ENCODE data around the gene PNCK. TPM values are rescaled to one million over a fixed set of nuclear protein-coding genes. Genes with fewer than 3 reads are reported as not detected.

PNCK gene
- total RNA-seq, 1 experiment from 2014 or later, result 26.8 TPM

GRCh38 chrX:153624196-153625091 lies 49.2 kb downstream of the PNCK start:
- Histone ChIP-seq H3K4ac (ENCODE audit: low read depth, low read length) (no peak overlapping the region), H3K27me3 (ENCODE audit: insufficient read depth, low read length) (no peaks in the 10 kb centered on the region), H4K8ac (replicated peaks; ENCODE audit: insufficient read length, low read depth, low read length) (no peak overlapping the region), H2BK20ac (ENCODE audit: low read depth, low read length, poor library complexity, severe bottlenecking) (no peak overlapping the region), H3K23ac (ENCODE audit: insufficient read length, low read depth, low read length) (no peak overlapping the region), H3K56ac (ENCODE audit: insufficient read length, low read depth, low read length) (no peak overlapping the region), H3K79me1 (ENCODE audit: insufficient read depth, low read depth, low read length, poor library complexity, severe bottlenecking) (no peaks in the 10 kb centered on the region), H3K4me2 (ENCODE audit: insufficient read depth, insufficient read length, low read length) (no peak overlapping the region), H3K9ac (ENCODE audit: extremely low read depth, insufficient read length, low read length) (no peak overlapping the region), H2AK5ac (ENCODE audit: insufficient read length, low read length) (no peak overlapping the region), H3K18ac (ENCODE audit: insufficient read length, low read depth, low read length) (no peak overlapping the region), H3K23me2 (ENCODE audit: insufficient read length, low read depth, low read length, poor library complexity, severe bottlenecking) (no peaks in the 10 kb centered on the region), H2BK12ac (ENCODE audit: insufficient read length, low read depth, low read length) (no peak overlapping the region), H3K14ac (ENCODE audit: insufficient read depth, low read length) (no peak overlapping the region), H3K79me2 (ENCODE audit: insufficient read depth, low read length) (no peaks in the 10 kb centered on the region), H2BK15ac (ENCODE audit: low read depth, low read length) (no peak overlapping the region), H3K4me1 (ENCODE audit: insufficient read depth, low read length) (no peaks in the 10 kb centered on the region), H3T11ph (ENCODE audit: low read length) (no peak overlapping the region), H2BK5ac (ENCODE audit: insufficient read length, low read length) (no peak overlapping the region), H3K27ac (ENCODE audit: insufficient read length, low read depth, low read length) (no peak overlapping the region), H3K9me3 (ENCODE audit: control insufficient read depth, low read depth, low read length) (peaks cover 22% of the 10 kb centered on the region), H2AFZ (ENCODE audit: low read length) (no peak overlapping the region), H4K20me1 (ENCODE audit: control insufficient read depth, insufficient read depth, insufficient read length) (no peaks in the 10 kb centered on the region), H4K91ac (ENCODE audit: insufficient read length, low read depth, low read length) (no peak overlapping the region), H4K5ac (ENCODE audit: insufficient read length, low read depth, low read length) (no peak overlapping the region), H2BK120ac (ENCODE audit: low read depth, low read length, poor library complexity, severe bottlenecking) (no peak overlapping the region)
- no CpG with 5 or more reads among the region's 15 CpGs for WGBS (ENCODE audit: extremely low coverage, insufficient read length, low lambda C conversion rate)
- H3K9me3 Mint-ChIP-seq, result peaks cover 58 to 71% of the 10 kb centered on the region in 2 experiments
- H3K27me3 Mint-ChIP-seq (ENCODE audit: low read depth), result peaks cover 17% of the 10 kb centered on the region
- no peak overlapping the region for H3K4me3 Mint-ChIP-seq
- no peak for TF ChIP-seq CTCF (conservative IDR thresholded peaks at IDR 0.05)
- no peak overlapping the region for H3K27ac Mint-ChIP-seq
- DNase-seq, result no peak
- H3K4me1 Mint-ChIP-seq, result no peaks in the 10 kb centered on the region
- H3K36me3 Mint-ChIP-seq (ENCODE audit: insufficient read depth in 1 of 3, low read depth in 3 of 3), result peaks cover 0 to 7% (median 0%) of the 10 kb centered on the region in 3 experiments; a peak in 2 of 7 replicates
